Endothelial cell of umbilical vein (primary cell): ENCODE measurements around the gene SBK1. TPM values are rescaled to one million over a fixed set of nuclear protein-coding genes. Genes with fewer than 3 reads are reported as not detected.

ENCODE experiments used
- BruUV-seq: library from RNA; stranded (reverse); fragments of 400-500 nt; replicated peaks from 2 replicates; lab custom pipeline; 2021; lab: Mats Ljungman, UMichigan
- CTCF ChIA-PET: fragments of 300-600, 350-600 bp; sonication (Branson Sonifier 250); formaldehyde crosslinking; loops from one replicate; lab custom pipeline; 2021; ENCODE audit warnings: antibody characterized with exemption, inconsistent platforms; lab: Charles Lee
- POLR2A ChIA-PET: fragments of 300-600, 350-600 bp; sonication (Branson Sonifier 250); formaldehyde crosslinking; loops from one replicate; lab custom pipeline; 2021; ENCODE audit warnings: antibody characterized with exemption, inconsistent platforms; lab: Charles Lee
- DNase-seq: peaks from one replicate; pipeline ENCODE4 v3.0.0-alpha.2; 2011; ENCODE audit warnings: low read depth, low spot score
- FAIRE-seq: peaks from 2 replicates; lab custom pipeline; 2011; peaks lifted over from hg19 to GRCh38; lab: Jason Lieb, UNC
- H2AFZ ChIP-seq: 2 replicates; pipeline ENCODE4 v1.6.0; 2012; ENCODE audit warnings: low read depth, low read length, control low read depth, inconsistent platforms
- H3K27ac ChIP-seq: 2 replicates; pipeline ENCODE4 v1.5.1; 2011; ENCODE audit warnings: low read depth, mild to moderate bottlenecking, control low read depth, low read length, moderate library complexity; ENCODE audit not compliant: insufficient read depth
- H3K27me3 ChIP-seq, 2 experiments: 2 replicates each; pipeline versions ENCODE4 v1.6.0 to v1.6.1; 2011; ENCODE audit warnings: low read length in 2 of 2, mixed read lengths in 1 of 2; ENCODE audit not compliant: control insufficient read depth in 2 of 2, insufficient read depth in 2 of 2
- H3K36me3 ChIP-seq, 2 experiments: 2 replicates in 1 of 2; 3 replicates in 1 of 2; pipeline ENCODE4 v1.5.1; 2011; ENCODE audit warnings: low read length in 2 of 2, mild to moderate bottlenecking in 1 of 2, moderate library complexity in 1 of 2; ENCODE audit not compliant: control insufficient read depth in 2 of 2, insufficient read depth in 2 of 2; ENCODE audit errors: extremely low read depth in 1 of 2
- H3K4me1 ChIP-seq: 3 replicates; pipeline ENCODE4 v1.5.1; 2011; ENCODE audit warnings: mild to moderate bottlenecking, low read length; ENCODE audit not compliant: control insufficient read depth, insufficient read depth; ENCODE audit errors: extremely low read depth
- H3K4me2 ChIP-seq: 2 replicates; pipeline ENCODE4 v1.6.1; 2011; ENCODE audit warnings: low read length, control low read depth, mixed read lengths; ENCODE audit not compliant: insufficient read depth
- H3K4me3 ChIP-seq, 3 experiments: fragments of 200-600 bp in 1 of 3; sonication (generic), shearing (Covaris generic) in 1 of 3; replicated peaks in 1 of 3; 2 replicates each; pipeline ENCODE4 v1.5.1; 2011 to 2016; ENCODE audit warnings: control low read depth in 3 of 3, low read length in 3 of 3, mild to moderate bottlenecking in 2 of 3, inconsistent platforms in 1 of 3, low read depth in 1 of 3, moderate library complexity in 1 of 3; ENCODE audit not compliant: insufficient read depth in 1 of 3
- H3K79me2 ChIP-seq: 2 replicates; pipeline ENCODE4 v1.6.0; 2012; ENCODE audit warnings: low read length, inconsistent platforms; ENCODE audit not compliant: control insufficient read depth, insufficient read depth
- H3K9ac ChIP-seq: replicated peaks from 2 replicates; pipeline ENCODE3; 2011; ENCODE audit warnings: low read length, control low read depth; ENCODE audit not compliant: insufficient read depth; ENCODE audit errors: extremely low read depth
- H3K9me1 ChIP-seq: replicated peaks from 3 replicates; pipeline ENCODE4 v1.6.0; 2011; ENCODE audit warnings: mild to moderate bottlenecking, low read length; ENCODE audit not compliant: control insufficient read depth, insufficient read depth; ENCODE audit errors: extremely low read depth
- H3K9me3 ChIP-seq: replicated peaks from 2 replicates; pipeline ENCODE4 v1.5.1; 2012; ENCODE audit warnings: low read length, inconsistent platforms; ENCODE audit not compliant: control insufficient read depth, insufficient read depth
- H4K20me1 ChIP-seq: replicated peaks from 2 replicates; pipeline ENCODE3; 2011; ENCODE audit warnings: mild to moderate bottlenecking, low read length; ENCODE audit not compliant: control insufficient read depth, insufficient read depth; ENCODE audit errors: extremely low read depth
- CTCF ChIP-seq, 2 donors: IDR thresholded peaks; 1 replicate in 1 of 2; 2 replicates in 1 of 2; pipeline ENCODE4 v1.5.1; 2011; ENCODE audit warnings: low read length in 2 of 2, mild to moderate bottlenecking in 2 of 2, moderate library complexity in 2 of 2, control low read depth in 1 of 2, inconsistent platforms in 1 of 2, low read depth in 1 of 2; ENCODE audit not compliant: insufficient read depth in 1 of 2; ENCODE audit errors: extremely low read depth in 1 of 2
- EZH2 ChIP-seq: IDR thresholded peaks from 2 replicates; pipeline ENCODE4 v1.6.1; 2012; ENCODE audit warnings: borderline replicate concordance, low read depth, mild to moderate bottlenecking, moderate library complexity, low read length, inconsistent platforms; ENCODE audit not compliant: severe bottlenecking
- FOS ChIP-seq: IDR thresholded peaks from 2 replicates; pipeline ENCODE4 v1.6.1; 2011; ENCODE audit warnings: mild to moderate bottlenecking, low read length, moderate library complexity, borderline replicate concordance; ENCODE audit not compliant: insufficient read depth
- GATA2 ChIP-seq: IDR thresholded peaks from 2 replicates; pipeline ENCODE4 v1.7.0; 2011; ENCODE audit warnings: low read depth, mild to moderate bottlenecking, moderate library complexity, mixed read lengths, low read length; ENCODE audit not compliant: insufficient read length, insufficient read depth
- MAX ChIP-seq: IDR thresholded peaks from 2 replicates; pipeline ENCODE4 v1.6.1; 2011; ENCODE audit not compliant: insufficient read depth, insufficient read length
- dilution Hi-C: fragments of 300-500 bp; cut with MboI; formaldehyde crosslinking; loops from one replicate; pipeline ENCODE4 v1.15.0; 2019; ENCODE audit warnings: low sequenced_read_pairs; ENCODE audit not compliant: extremely low pct_ligation_motif_present
- intact Hi-C: fragments of 100-400 bp; cut with micrococcal nuclease; formaldehyde crosslinking; loops from one replicate; pipeline ENCODE4 v1.10.0; 2022
- polyA plus RNA-seq, 4 experiments: library from polyadenylated mRNA; depleted of rRNA in 3 of 4; stranded (reverse) in 3 of 4; unstranded in 1 of 4; fragments of >200 nt; gene quantifications; 2 replicates each; pipeline versions ENCODE4 v1.2.1 to v1.2.3, GENCODE V29; 2011 to 2012; ENCODE audit warnings: missing spikeins in 1 of 4
- total RNA-seq: library from RNA; stranded (reverse); gene quantifications from 2 replicates; pipeline ENCODE4 v1.2.3, GENCODE V29; 2021

SBK1 gene
- total and polyA plus RNA-seq, 2 donors (not counting 3 experiments of a cell fraction or from before 2014, with no cell fraction given), result 0.19 to 0.51 TPM

- H3K27me3 ChIP-seq, result peaks cover 12 to 17% of the 10 kb centered on the region in 2 experiments
- no peaks in the 10 kb centered on the region for H3K36me3 ChIP-seq
- H4K20me1 ChIP-seq, result no peaks in the 10 kb centered on the region
- H3K9ac ChIP-seq, result no peak overlapping the region
- TF ChIP-seq CTCF (IDR thresholded peaks at IDR 0.05; ENCODE audit: extremely low read depth in 1 of 2, insufficient read depth in 1 of 2, low read depth in 1 of 2, low read length in 2 of 2) (no peak), MAX (no peak), FOS (no peak), EZH2 (no peak)
- H3K4me1 ChIP-seq, result peaks cover 5% of the 10 kb centered on the region
- H3K4me3 ChIP-seq, result no peak overlapping the region
- ChIA-PET CTCF (no interaction called here), POLR2A (no interaction called here)
- dilution Hi-C loops, result no loop called here
- no peak for DNase-seq
- H3K9me3 ChIP-seq, result no peaks in the 10 kb centered on the region
- no peak overlapping the region for H3K27ac ChIP-seq
- no peaks in the 10 kb centered on the region for H3K79me2 ChIP-seq
- no peak overlapping the region for H3K4me2 ChIP-seq
- FAIRE-seq, result no peak
- no TSS peak for BruUV-seq
- intact Hi-C loops, result no loop called here
- no peaks in the 10 kb centered on the region for H3K9me1 ChIP-seq
- H2AFZ ChIP-seq, result no peak overlapping the region
Measured at GRCh38 chr16:28293601-28293960, 1.3 kb downstream of the SBK1 start.

- ChIA-PET POLR2A (no interaction called here), CTCF (no interaction called here)
- no peaks in the 10 kb centered on the region for H3K79me2 ChIP-seq
- H3K27me3 ChIP-seq, result peaks cover 12 to 15% of the 10 kb centered on the region in 2 experiments
- no peak overlapping the region for H3K9ac ChIP-seq
- H3K9me1 ChIP-seq, result no peaks in the 10 kb centered on the region
- H3K4me2 ChIP-seq, result no peak overlapping the region
- TF ChIP-seq CTCF (IDR thresholded peaks at IDR 0.05; ENCODE audit: extremely low read depth in 1 of 2, insufficient read depth in 1 of 2, low read depth in 1 of 2, low read length in 2 of 2) (no peak), GATA2 (no peak)
- dilution Hi-C loops (no loop called here), intact Hi-C loops (no loop called here)
- peaks cover 5% of the 10 kb centered on the region for H3K4me1 ChIP-seq
- no peak overlapping the region for H2AFZ ChIP-seq
- DNase-seq, result no peak
- no peaks in the 10 kb centered on the region for H3K9me3 ChIP-seq
- no peaks in the 10 kb centered on the region for H4K20me1 ChIP-seq
- H3K27ac ChIP-seq, result no peak overlapping the region
- H3K36me3 ChIP-seq, result no peaks in the 10 kb centered on the region
- no peak for FAIRE-seq
- no TSS peak for BruUV-seq
- no peak overlapping the region for H3K4me3 ChIP-seq
Measured at GRCh38 chr16:28294201-28294600, 1.9 kb downstream of the SBK1 start.
